ENCODE data around the gene ARHGAP6. TPM values are rescaled to one million over a fixed set of nuclear protein-coding genes. Genes with fewer than 3 reads are reported as not detected.

The ARHGAP6 gene
- total and polyA plus RNA-seq, 2 of the 13 experiments (the other 11 are each of a cell fraction or from before 2014, with no cell fraction given): 0.11 TPM; not detected in 1

- no peaks in the 10 kb centered on the region for H3K79me2 ChIP-seq (ENCODE audit: insufficient read depth, low read length)
- no peaks in the 10 kb centered on the region for H3K9me3 ChIP-seq (ENCODE audit: low read length)
- H3K27me3 ChIP-seq (ENCODE audit: control insufficient read depth in 1 of 2, insufficient read depth in 2 of 2, low read length in 2 of 2): no peaks in the 10 kb centered on the region
- DNase-seq (ENCODE audit: low spot score) (no peak), ATAC-seq (no peak), FAIRE-seq (no peak)
- no peak overlapping the region for H2AFZ ChIP-seq (ENCODE audit: low read length)
- POLR2A ChIA-PET: no interaction called here
- H3K36me3 ChIP-seq (replicated peaks in 1 of 2; ENCODE audit: control insufficient read depth in 1 of 2, insufficient read depth in 2 of 2, low read length in 2 of 2): no peaks in the 10 kb centered on the region
- no TSS peak for BruUV-seq (replicated peaks)
- H3K9ac ChIP-seq (ENCODE audit: insufficient read depth, low read depth, low read length): no peak overlapping the region
- no peak overlapping the region for H3K4me3 ChIP-seq (replicated peaks in 1 of 3; ENCODE audit: insufficient read depth in 1 of 3, low read depth in 2 of 3, low read length in 3 of 3)
- CTCF ChIA-PET (ENCODE audit: low intra/inter-chr PET ratio, low total read pairs): no interaction called here
- TF ChIP-seq ZNF282 (IDR thresholded peaks at IDR 0.05; ENCODE audit: partially characterized antibody) (no peak), PCBP2 (optimal IDR thresholded peaks at IDR 0.05; ENCODE audit: low read depth, low read length, poor library complexity, severe bottlenecking) (no peak), NR3C1 (CRISPR knock-in tag; IDR thresholded peaks at IDR 0.05) (no peak), SNAPC2 (CRISPR knock-in tag; IDR thresholded peaks at IDR 0.05) (no peak), KAT8 (CRISPR knock-in tag; IDR thresholded peaks at IDR 0.05) (no peak), SYNCRIP (IDR thresholded peaks at IDR 0.05; ENCODE audit: insufficient read depth, low read depth, low read length) (no peak), SIN3A (IDR thresholded peaks at IDR 0.05; ENCODE audit: borderline replicate concordance, low read depth, low read length) (no peak), ZBTB7A (CRISPR knock-in tag; IDR thresholded peaks at IDR 0.05) (no peak)
- TF ChIP-seq, protein P1, sequence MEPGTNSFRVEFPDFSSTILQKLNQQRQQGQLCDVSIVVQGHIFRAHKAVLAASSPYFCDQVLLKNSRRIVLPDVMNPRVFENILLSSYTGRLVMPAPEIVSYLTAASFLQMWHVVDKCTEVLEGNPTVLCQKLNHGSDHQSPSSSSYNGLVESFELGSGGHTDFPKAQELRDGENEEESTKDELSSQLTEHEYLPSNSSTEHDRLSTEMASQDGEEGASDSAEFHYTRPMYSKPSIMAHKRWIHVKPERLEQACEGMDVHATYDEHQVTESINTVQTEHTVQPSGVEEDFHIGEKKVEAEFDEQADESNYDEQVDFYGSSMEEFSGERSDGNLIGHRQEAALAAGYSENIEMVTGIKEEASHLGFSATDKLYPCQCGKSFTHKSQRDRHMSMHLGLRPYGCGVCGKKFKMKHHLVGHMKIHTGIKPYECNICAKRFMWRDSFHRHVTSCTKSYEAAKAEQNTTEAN (CRISPR knock-in tag; conservative IDR thresholded peaks at IDR 0.05): no peak
- H3K4me2 ChIP-seq (ENCODE audit: low read depth, low read length): no peak overlapping the region
- in situ Hi-C loops (cut with HindIII; ENCODE audit: extremely low pct_ligation_motif_present, low pct_unique_long_range_greater_than_20kb): no loop called here
- intact Hi-C loops (cut with micrococcal nuclease; ENCODE audit: unreplicated experiment): no loop called here
- WGBS (ENCODE audit: low lambda C conversion rate): 2% methylated on average over 4 of the region's 4 CpGs
- no peaks in the 10 kb centered on the region for H4K20me1 ChIP-seq (ENCODE audit: insufficient read depth, low read length)
- H3K27ac ChIP-seq (ENCODE audit: extremely low read length, insufficient read depth, low read length): no peak overlapping the region
- no peaks in the 10 kb centered on the region for H3K4me1 ChIP-seq (ENCODE audit: insufficient read depth, low read length)
These were observed 455.3 kb downstream of the ARHGAP6 start for GRCh38 chrX:11210415-11210801.

All from HepG2 (cell line).